Non-pigmented ciliary epithelial cell (primary cell): ENCODE measurements around the gene RBMXL2.

Experiments
- DNase-seq: peaks from one replicate; pipeline ENCODE4 v3.0.0-alpha.2; 2010; ENCODE audit warnings: low read depth

RBMXL2 gene

GRCh38 chr11:7088921-7089320, at the start of gene RBMXL2:
RBMXL2 (plus strand) TSS chr11:7088998; CDS start chr11:7089121, 123 bp downstream.
- no peak for DNase-seq

DNA sequence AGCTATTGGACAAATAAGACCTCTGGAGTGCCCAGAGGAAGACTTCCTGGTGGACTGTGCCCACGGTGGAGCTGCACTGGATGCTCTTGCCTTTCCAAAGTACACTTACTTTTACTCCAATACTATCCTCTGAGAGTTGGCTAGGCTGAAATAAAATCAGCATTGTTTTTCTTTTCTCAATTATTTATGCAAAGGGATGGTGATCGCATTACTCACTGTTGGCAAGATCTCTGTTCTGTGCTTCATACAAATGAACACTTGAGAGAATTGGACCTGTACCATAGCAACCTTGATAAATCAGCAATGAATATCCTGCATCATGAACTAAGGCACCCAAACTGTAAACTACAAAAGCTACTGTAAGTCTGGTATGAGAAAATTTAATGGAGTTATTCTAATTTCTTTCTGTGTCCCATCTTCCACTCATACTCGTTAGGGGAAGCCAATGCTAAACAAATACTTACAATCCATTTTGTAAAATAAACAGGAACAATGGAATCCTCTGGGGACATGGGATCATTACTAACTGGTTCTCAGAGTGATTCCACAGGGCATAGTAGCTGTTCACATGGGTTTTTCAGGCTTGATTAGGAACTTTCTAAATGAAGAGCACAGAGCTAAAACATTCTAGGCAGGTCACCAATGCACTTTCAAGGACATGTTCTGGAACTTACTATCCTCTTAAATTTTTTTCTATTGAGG, 42.2 kb upstream of the RBMXL2 start:
- no peak for DNase-seq

DNA sequence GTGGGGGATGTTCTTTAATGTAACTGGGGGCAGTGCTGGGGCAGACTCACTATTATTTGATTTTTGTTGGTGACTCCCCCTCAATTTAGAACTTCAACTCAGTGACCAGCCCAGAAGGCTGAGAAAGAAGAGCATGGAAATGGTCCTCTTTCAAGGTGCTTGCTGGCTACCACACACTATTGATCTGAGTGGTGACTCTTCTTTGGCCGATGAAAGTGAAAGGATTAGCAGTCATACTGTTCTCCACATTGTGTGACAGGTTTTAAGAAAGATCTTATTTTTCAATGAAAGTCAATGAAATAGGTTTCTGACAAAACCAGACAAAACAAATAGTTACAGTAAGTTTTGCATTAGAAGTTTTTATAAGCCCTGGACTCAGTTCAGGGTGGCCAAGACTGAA, 38.6 kb upstream of the RBMXL2 start:
- no peak for DNase-seq

DNA sequence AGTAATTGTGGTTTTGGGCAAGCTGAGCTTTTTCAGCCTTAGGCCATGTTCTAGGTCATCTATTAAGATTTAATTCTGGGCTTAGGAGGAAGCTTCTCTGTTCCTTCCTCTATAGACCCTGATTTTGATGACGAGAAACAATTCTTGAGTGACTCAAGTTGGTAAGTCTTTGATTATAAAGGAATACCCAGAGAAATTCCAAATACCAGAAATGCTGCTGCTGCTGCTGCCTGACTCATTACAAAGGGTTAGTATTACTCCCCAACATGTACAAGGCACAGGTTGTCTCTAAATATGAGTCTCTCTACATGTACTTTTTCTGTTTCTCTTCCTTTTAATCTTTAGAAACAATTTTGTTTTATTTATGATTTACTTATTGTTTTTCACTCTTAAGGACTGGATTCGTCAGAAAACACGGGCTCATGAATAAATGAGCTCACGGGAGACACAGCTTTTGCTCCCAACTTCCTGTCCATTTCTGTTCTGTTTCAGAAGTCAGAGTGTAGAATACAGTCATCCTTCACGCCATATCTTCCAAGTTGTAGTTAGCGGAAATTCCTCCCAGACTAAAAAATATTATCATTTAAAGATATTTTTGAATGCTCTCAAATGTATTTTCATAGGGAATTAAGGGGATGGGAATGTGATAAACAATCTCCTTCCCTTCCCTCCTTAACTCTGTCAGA, 31.8 kb upstream of the RBMXL2 start:
- no peak for DNase-seq

GRCh38 chr11:7057641-7058040, 31.2 kb upstream of the RBMXL2 start:
- no peak for DNase-seq

DNA sequence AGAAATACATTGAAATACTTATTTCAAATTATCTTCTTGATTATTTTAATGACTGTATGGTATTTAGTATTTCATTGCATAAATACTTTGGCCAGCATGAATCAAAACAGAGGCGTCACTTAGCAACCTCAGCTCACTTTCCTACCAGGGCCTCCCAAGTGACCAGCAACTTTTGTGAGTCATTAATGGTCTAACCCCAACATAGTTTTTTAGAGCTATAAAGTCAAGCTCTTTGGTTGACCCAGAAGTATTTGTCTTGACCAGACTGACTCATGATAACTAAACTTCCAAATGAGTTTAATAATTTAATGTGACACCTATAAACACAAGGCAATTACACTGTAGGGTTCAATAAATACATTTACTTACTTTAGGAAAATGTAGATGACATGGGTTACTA, 27.9 kb upstream of the RBMXL2 start:
- DNase-seq: no peak

DNA sequence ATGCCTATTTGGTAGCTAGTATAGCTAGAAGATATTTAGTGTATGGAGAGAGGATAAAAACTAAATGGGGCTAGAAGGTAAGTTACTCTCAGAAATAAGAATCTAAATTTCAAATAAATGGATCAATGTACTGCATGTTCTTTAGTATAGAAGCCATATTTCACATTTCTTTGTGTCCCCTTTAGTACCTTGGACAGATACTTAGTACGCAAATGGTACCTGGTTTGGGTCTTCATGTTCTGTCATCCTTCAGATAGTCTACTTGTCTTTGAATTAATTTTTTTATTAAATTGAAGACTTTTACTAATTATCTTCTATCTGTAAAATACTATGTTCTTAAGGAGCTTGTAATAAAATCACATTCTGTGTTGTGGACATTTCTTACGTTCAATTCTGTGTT, 26.3 kb upstream of the RBMXL2 start:
- DNase-seq: no peak

DNA sequence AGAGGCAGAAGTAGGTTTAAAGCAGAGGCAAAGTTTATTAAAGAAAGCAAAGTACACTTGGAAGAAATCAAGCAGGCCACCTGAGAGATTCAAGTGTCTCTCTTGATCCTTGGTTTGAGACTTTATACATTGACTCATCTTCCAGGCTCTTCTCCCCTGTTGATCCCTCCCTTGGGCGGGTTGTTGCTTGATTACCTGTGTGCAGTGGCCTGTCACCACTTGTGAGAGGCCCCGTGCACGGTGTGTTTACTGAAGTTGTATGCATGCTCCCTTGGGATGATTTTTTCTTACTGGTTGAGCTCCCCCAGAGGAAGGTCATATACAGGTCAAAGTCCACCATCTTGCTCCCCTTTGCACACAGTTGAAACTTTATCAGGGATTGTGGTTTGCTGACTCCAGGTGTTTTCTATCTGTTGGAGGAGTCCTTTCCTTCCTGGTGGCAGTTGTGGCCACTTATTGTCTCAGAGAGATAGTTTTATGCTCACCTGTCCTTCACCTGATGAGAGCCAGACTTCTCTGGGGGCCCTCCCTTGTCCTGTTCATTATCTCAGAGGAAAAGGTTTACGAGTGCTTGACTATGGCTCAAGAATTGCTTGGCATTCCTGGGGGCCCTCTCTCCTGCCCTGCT, 16.3 kb upstream of the RBMXL2 start:
- no peak for DNase-seq

- DNase-seq: no peak
Observed at GRCh38 chr11:7077101-7077500, 11.7 kb upstream of the RBMXL2 start.

GRCh38 chr11:7079545-7080135, 9.2 kb upstream of the RBMXL2 start:
- no peak for DNase-seq

DNA sequence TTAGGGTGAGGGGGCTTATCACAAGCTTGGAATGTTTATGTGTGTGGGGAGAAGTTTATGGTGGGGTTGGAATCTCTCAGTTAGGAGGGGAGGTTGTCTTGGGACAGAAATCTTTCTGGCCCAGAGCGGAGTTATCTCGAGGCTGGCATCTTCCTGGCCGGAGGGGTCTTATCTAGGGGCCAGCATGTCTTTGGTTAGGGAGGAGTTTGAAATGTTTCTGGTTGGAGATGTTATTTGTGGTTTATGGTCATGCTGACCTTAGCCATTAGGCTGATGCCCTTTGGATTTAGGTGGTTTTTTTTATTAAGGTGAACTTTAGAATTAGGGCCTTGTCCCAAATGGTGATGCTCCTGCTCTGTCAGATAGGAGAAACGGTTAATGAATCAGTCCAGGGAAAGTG, 7.9 kb upstream of the RBMXL2 start:
- DNase-seq: no peak

- DNase-seq: no peak
Observed at GRCh38 chr11:7081441-7081840, 7.4 kb upstream of the RBMXL2 start.

DNA sequence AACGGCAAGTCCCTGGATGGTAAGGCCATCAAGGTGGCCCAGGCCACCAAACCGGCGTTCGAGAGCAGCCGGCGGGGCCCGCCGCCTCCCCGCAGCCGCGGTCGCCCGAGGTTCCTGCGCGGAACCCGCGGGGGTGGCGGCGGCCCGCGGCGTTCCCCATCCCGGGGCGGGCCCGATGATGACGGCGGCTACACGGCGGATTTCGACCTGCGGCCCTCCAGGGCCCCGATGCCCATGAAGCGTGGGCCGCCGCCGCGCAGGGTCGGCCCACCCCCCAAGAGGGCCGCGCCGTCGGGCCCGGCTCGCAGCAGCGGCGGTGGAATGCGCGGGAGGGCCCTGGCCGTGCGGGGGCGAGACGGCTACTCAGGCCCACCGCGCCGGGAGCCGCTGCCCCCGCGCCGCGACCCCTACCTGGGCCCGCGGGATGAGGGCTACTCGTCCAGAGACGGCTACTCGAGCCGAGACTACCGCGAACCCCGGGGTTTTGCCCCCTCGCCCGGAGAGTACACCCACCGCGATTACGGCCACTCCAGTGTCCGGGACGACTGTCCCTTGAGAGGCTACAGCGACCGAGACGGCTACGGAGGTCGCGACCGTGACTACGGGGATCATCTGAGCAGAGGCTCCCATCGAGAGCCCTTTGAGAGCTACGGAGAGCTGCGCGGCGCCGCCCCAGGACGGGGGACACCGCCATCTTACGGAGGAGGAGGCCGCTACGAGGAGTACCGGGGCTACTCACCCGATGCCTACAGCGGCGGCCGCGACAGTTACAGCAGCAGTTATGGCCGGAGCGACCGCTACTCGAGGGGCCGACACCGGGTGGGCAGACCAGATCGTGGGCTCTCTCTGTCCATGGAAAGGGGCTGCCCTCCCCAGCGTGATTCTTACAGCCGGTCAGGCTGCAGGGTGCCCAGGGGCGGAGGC, 792 bp downstream of the RBMXL2 start:
- DNase-seq: no peak

- peak; percentile 2 for DNase-seq
Observed at GRCh38 chr11:7098235-7098832, 9.5 kb downstream of the RBMXL2 start.

DNA sequence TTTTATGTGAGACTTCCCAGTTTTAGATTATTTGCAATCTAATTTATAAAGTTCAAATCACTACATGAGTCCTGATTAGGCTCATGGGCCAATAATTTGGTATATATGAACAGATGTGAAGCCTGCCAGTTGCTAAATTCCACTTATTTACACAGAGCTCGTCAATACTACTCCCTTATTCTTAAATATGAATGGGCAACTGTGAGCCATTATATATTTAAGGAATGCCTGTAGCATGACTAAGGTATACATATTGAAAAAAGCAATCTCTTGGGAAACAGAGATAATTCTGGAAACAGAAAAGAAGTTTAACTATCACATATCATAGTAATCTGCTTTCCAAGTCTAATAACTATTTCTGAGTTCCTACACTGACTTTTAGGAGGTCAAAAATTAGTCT, 27.0 kb downstream of the RBMXL2 start:
- DNase-seq: no peak

DNA sequence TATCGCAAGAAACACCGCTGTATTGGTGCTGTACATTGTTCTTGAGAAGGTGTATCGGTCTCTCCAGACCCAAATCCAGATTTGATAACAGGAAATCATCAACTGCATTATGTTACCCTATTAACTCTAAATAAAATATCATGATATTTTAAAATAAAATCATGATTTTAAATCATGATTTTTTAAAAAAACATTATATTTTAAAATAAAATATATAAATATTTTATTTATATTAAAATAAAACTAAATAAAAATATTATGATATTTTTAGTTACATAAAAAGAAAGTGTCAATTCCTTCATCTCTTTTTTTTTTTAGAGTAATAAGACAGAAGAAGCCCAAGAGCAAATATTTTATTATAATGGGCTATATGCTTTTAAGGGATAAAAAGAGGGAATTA, 27.6 kb downstream of the RBMXL2 start:
- no peak for DNase-seq

GRCh38 chr11:7138051-7138450, 49.3 kb downstream of the RBMXL2 start:
- no peak for DNase-seq
